ENCODE data around the gene FSCN2. TPM values are rescaled to one million over a fixed set of nuclear protein-coding genes. Genes with fewer than 3 reads are reported as not detected.

The FSCN2 gene
- total and polyA plus RNA-seq, 10 of the 15 experiments (the other 5 are each of a cell fraction or from before 2014, with no cell fraction given): 0.12 to 2.1 (median 0.65) TPM; not detected in 3

DNA sequence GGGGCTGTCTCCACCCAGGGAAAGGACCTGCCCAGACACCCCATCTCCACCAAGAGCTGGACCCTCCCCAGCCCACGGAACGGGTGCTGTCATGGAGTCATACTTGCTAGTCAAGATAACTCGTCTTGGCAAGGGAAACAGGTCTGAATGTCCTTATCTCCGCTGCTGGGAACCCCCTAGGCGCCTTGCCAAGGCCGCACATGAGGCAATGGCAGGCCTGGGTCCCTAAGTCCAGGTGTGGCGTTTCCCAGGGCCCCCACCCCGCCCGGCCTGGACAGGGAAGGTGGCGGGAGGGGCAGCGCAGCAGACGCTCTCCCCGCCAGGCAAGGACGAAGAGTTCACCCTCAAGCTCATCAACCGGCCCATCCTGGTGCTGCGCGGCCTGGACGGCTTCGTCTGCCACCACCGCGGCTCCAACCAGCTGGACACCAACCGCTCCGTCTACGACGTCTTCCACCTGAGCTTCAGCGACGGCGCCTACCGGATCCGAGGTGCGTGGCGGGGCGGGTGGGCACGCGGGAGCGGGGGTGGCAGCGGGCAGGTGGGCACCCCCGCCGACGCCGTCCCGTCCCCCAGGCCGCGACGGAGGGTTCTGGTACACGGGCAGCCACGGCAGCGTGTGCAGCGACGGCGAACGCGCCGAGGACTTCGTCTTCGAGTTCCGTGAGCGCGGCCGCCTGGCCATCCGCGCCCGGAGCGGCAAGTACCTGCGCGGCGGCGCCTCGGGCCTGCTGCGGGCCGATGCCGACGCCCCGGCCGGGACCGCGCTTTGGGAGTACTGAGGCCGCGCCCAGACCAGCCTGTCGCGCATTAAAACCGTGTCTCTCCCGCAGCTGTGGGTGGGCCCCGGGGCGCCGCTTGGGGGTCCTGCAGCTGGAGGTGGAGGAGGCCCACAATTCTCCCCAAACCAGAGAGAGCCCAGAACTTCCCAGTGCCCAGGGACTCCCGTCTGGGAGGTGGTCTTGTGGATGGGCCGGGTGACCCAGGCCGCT, 8.4 kb downstream of the FSCN2 start:
- H3K36me3 ChIP-seq (ENCODE audit: control insufficient read depth in 2 of 2, insufficient read depth in 2 of 2, low read length in 1 of 2): peaks cover 0 to 3% of the 10 kb centered on the region in 2 experiments; a peak in 2 of 4 replicates
- no peak overlapping the region for H3K4me2 ChIP-seq (ENCODE audit: control insufficient read depth, insufficient read depth)
- in situ Hi-C loops (cut with MboI) (no loop called here), intact Hi-C loops (cut with micrococcal nuclease; ENCODE audit: unreplicated experiment) (no loop called here)
- WGBS (ENCODE audit: insufficient coverage, insufficient replicate concordance, low lambda C conversion rate, missing lambda C conversion rate): 33% methylated on average over 85 of the region's 89 CpGs
- ChIA-PET POLR2A (no interaction called here), CTCF (interaction anchor here (1.3 to 2.2 kb wide), 2 partner anchors 52 kb away, joined by 3 to 5 read pairs; no protein-coding TSS in a partner anchor), SMC1A (ENCODE audit: uncharacterized antibody, unreplicated experiment) (no interaction called here), RAD21 (ENCODE audit: unreplicated experiment) (interaction anchor here (1.0 kb wide), 1 partner anchor 245 kb away, joined by 3 read pairs; no protein-coding TSS in a partner anchor)
- ATAC-seq: no peak
- no peak overlapping the region for H2AFZ ChIP-seq (ENCODE audit: control insufficient read depth, low read depth, low read length)
- TF ChIP-seq, protein P1, sequence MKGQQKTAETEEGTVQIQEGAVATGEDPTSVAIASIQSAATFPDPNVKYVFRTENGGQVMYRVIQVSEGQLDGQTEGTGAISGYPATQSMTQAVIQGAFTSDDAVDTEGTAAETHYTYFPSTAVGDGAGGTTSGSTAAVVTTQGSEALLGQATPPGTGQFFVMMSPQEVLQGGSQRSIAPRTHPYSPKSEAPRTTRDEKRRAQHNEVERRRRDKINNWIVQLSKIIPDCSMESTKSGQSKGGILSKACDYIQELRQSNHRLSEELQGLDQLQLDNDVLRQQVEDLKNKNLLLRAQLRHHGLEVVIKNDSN (IDR thresholded peaks at IDR 0.05; ENCODE audit: borderline replicate concordance, extremely low read length, insufficient read depth, low read depth, low read length): no peak
- TF ChIP-seq FOXK2 (IDR thresholded peaks at IDR 0.05) (no peak), RBBP5 (conservative IDR thresholded peaks at IDR 0.05) (no peak), TCF7 (IDR thresholded peaks at IDR 0.05; ENCODE audit: borderline replicate concordance) (no peak), POLR2A (IDR thresholded peaks at IDR 0.05; ENCODE audit: low read depth, low read length) (peak; percentile 62), POLR2AphosphoS2 (IDR thresholded peaks at IDR 0.05; ENCODE audit: low read depth, low read length) (peak; percentile 45; the same call in 1 of the 2 replicates), CHD4 (IDR thresholded peaks at IDR 0.05) (no peak), CHD1 (IDR thresholded peaks at IDR 0.05; ENCODE audit: low read depth, low read length) (no peak)
- TF ChIP-seq, protein P2, sequence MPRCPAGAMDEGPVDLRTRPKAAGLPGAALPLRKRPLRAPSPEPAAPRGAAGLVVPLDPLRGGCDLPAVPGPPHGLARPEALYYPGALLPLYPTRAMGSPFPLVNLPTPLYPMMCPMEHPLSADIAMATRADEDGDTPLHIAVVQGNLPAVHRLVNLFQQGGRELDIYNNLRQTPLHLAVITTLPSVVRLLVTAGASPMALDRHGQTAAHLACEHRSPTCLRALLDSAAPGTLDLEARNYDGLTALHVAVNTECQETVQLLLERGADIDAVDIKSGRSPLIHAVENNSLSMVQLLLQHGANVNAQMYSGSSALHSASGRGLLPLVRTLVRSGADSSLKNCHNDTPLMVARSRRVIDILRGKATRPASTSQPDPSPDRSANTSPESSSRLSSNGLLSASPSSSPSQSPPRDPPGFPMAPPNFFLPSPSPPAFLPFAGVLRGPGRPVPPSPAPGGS (IDR thresholded peaks at IDR 0.05; ENCODE audit: borderline replicate concordance, insufficient read depth, low read depth, low read length, poor library complexity, severe bottlenecking): peak; percentile 27
- H3K9ac ChIP-seq (ENCODE audit: control insufficient read depth, insufficient read depth, low read length): no peak overlapping the region
- H3K4me3 ChIP-seq: no peak overlapping the region
- H4K20me1 ChIP-seq (ENCODE audit: control insufficient read depth, insufficient read depth): no peaks in the 10 kb centered on the region
- DNase-seq (ENCODE audit: low read depth, low spot score): no peak
- no peak for FAIRE-seq
- H3K79me2 ChIP-seq (ENCODE audit: control insufficient read depth, insufficient read depth, low read length): no peaks in the 10 kb centered on the region
- no TSS peak for BruUV-seq (replicated peaks)
- no peaks in the 10 kb centered on the region; a peak in 2 of 4 replicates for H3K27me3 ChIP-seq (replicated peaks in 1 of 2; ENCODE audit: control insufficient read depth in 2 of 2, insufficient read depth in 2 of 2, low read length in 1 of 2)
- H3K4me1 ChIP-seq (ENCODE audit: control insufficient read depth, insufficient read depth, low read length): no peaks in the 10 kb centered on the region
- no peaks in the 10 kb centered on the region for H3K9me3 ChIP-seq (replicated peaks; ENCODE audit: control insufficient read depth, insufficient read depth, low read length)
- no peak overlapping the region for H3K27ac ChIP-seq (ENCODE audit: control insufficient read depth, insufficient read depth)

Measured in GM12878 (cell line).